Fibroblast of lung (primary cell): ENCODE data around the gene MSX1. TPM values are rescaled to one million over a fixed set of nuclear protein-coding genes. Genes with fewer than 3 reads are reported as not detected.

Source experiments
- DNase-seq, 2 donors: peaks; one replicate each; pipeline versions ENCODE4 v3.0.0 to v3.0.0-alpha.2; 2010; ENCODE audit warnings: low read depth in 2 of 2
- H2AFZ ChIP-seq: 2 replicates; pipeline ENCODE4 v1.5.1; 2012; ENCODE audit warnings: low read length, control low read depth, inconsistent platforms
- H3K27ac ChIP-seq: 2 replicates; pipeline ENCODE4 v1.5.1; 2011; ENCODE audit warnings: low read length, control low read depth; ENCODE audit not compliant: insufficient read depth
- H3K27me3 ChIP-seq: 2 replicates; pipeline ENCODE4 v1.5.1; 2011; ENCODE audit warnings: mild to moderate bottlenecking, low read length; ENCODE audit not compliant: control insufficient read depth, insufficient read depth
- H3K36me3 ChIP-seq: 2 replicates; pipeline ENCODE4 v1.5.1; 2011; ENCODE audit warnings: low read length; ENCODE audit not compliant: control insufficient read depth, insufficient read depth
- H3K4me1 ChIP-seq: 2 replicates; pipeline ENCODE4 v1.5.1; 2011; ENCODE audit warnings: low read length; ENCODE audit not compliant: control insufficient read depth, insufficient read depth; ENCODE audit errors: extremely low read depth
- H3K4me2 ChIP-seq: 2 replicates; pipeline ENCODE4 v1.5.1; 2011; ENCODE audit warnings: low read length, control low read depth; ENCODE audit not compliant: insufficient read depth; ENCODE audit errors: extremely low read depth
- H3K4me3 ChIP-seq, 4 experiments: fragments of 200-600 bp in 1 of 4; sonication (generic) in 1 of 4; replicated peaks in 1 of 4; 2 replicates each; pipeline ENCODE4 v1.5.1; 2011 to 2016; ENCODE audit warnings: low read length in 4 of 4, low read depth in 3 of 4, mild to moderate bottlenecking in 3 of 4, control low read depth in 2 of 4, inconsistent platforms in 1 of 4, mixed read lengths in 1 of 4; ENCODE audit not compliant: insufficient read depth in 1 of 4; ENCODE audit errors: control extremely low read depth in 1 of 4
- H3K79me2 ChIP-seq: 2 replicates; pipeline ENCODE4 v1.5.1; 2012; ENCODE audit warnings: mild to moderate bottlenecking, low read length, inconsistent platforms; ENCODE audit not compliant: control insufficient read depth, insufficient read depth
- H3K9ac ChIP-seq: 2 replicates; pipeline ENCODE4 v1.5.1; 2011; ENCODE audit warnings: mild to moderate bottlenecking, low read length, control low read depth; ENCODE audit not compliant: insufficient read depth
- H3K9me3 ChIP-seq: 2 replicates; pipeline ENCODE4 v1.5.1; 2012; ENCODE audit warnings: low read depth, low read length; ENCODE audit not compliant: control insufficient read depth, insufficient read depth
- H4K20me1 ChIP-seq: 2 replicates; pipeline ENCODE4 v1.5.1; 2011; ENCODE audit warnings: low read length; ENCODE audit not compliant: control insufficient read depth, insufficient read depth; ENCODE audit errors: extremely low read depth
- EZH2 ChIP-seq: IDR thresholded peaks from 2 replicates; pipeline ENCODE4 v1.5.1; 2012; ENCODE audit warnings: low read length, control low read depth, mild to moderate bottlenecking; ENCODE audit errors: missing control alignments
- polyA plus RNA-seq, 2 donors: library from polyadenylated mRNA; depleted of rRNA in 1 of 2; stranded (reverse) in 1 of 2; unstranded in 1 of 2; fragments of >200 nt; gene quantifications; 2 replicates each; pipeline ENCODE4 v1.2.1, GENCODE V29; 2011 to 2012; ENCODE audit warnings: missing spikeins in 1 of 2
- total RNA-seq: library from RNA; depleted of rRNA; stranded (reverse); fragments of >200 nt; gene quantifications from 2 replicates; pipeline ENCODE4 v1.2.1, GENCODE V29; 2014
- TF ChIP-seq, protein P1 (sequence below), 2 donors: IDR thresholded peaks in 1 of 2; conservative IDR thresholded peaks in 1 of 2; 1 replicate in 1 of 2; 2 replicates in 1 of 2; pipeline ENCODE4 v1.5.1; 2011 to 2012; ENCODE audit warnings: low read length in 2 of 2, control low read depth in 1 of 2, inconsistent platforms in 1 of 2, low read depth in 1 of 2, mild to moderate bottlenecking in 1 of 2

Gene MSX1
- total and polyA plus RNA-seq, 2 donors (not counting 1 experiment from before 2014, with no cell fraction given), result 1.3 to 2.1 TPM

DNA sequence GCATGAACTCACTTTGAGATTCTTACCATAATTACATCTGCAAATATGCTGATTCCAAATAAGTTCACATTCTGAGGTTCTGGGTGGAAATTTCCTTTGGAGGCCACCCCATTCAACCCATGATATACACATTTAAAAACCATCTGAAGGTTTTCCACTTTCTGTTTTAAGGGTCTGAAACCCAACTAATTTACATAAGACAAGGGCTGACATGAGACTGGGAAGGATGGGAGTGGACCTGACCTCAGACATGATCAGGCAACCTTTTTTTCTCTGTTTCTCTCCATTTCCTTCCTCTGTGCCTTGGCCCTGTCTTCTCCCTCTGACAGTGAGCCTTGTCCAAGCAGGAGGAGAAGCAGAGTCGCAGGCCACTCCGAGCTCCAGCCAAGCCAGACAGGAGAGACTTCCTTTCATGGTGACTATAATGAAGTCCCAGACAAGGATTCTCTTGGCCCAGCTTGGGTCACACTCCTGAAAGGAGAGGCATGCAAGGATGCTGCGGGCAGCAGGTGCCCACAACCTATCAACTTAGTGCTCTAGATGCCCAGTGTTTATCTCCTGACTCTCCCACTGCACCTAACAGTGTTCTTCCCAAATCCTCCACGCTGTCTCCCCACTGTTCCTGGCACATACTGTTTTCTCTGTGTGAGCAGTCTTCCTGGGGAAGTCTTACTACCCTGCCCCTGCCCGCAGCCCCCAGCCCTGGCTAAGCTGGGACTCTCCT lies 39.9 kb downstream of the MSX1 start:
- no peaks in the 10 kb centered on the region for H3K9me3 ChIP-seq
- TF ChIP-seq, protein P1, sequence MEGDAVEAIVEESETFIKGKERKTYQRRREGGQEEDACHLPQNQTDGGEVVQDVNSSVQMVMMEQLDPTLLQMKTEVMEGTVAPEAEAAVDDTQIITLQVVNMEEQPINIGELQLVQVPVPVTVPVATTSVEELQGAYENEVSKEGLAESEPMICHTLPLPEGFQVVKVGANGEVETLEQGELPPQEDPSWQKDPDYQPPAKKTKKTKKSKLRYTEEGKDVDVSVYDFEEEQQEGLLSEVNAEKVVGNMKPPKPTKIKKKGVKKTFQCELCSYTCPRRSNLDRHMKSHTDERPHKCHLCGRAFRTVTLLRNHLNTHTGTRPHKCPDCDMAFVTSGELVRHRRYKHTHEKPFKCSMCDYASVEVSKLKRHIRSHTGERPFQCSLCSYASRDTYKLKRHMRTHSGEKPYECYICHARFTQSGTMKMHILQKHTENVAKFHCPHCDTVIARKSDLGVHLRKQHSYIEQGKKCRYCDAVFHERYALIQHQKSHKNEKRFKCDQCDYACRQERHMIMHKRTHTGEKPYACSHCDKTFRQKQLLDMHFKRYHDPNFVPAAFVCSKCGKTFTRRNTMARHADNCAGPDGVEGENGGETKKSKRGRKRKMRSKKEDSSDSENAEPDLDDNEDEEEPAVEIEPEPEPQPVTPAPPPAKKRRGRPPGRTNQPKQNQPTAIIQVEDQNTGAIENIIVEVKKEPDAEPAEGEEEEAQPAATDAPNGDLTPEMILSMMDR (conservative IDR thresholded peaks at IDR 0.05 in 1 of 2, IDR thresholded peaks at IDR 0.05 in 1 of 2; ENCODE audit: low read depth in 1 of 2, low read length in 2 of 2), result no peak
- TF ChIP-seq EZH2, result no peak
- no peak overlapping the region for H2AFZ ChIP-seq
- no peaks in the 10 kb centered on the region for H3K36me3 ChIP-seq
- no peak overlapping the region for H3K27ac ChIP-seq
- H3K4me3 ChIP-seq, result no peak overlapping the region
- H3K4me1 ChIP-seq, result no peaks in the 10 kb centered on the region
- H4K20me1 ChIP-seq, result no peaks in the 10 kb centered on the region
- H3K27me3 ChIP-seq, result no peaks in the 10 kb centered on the region
- no peaks in the 10 kb centered on the region for H3K79me2 ChIP-seq
- H3K4me2 ChIP-seq, result no peak overlapping the region
- DNase-seq, result no peak
- H3K9ac ChIP-seq, result no peak overlapping the region

DNA sequence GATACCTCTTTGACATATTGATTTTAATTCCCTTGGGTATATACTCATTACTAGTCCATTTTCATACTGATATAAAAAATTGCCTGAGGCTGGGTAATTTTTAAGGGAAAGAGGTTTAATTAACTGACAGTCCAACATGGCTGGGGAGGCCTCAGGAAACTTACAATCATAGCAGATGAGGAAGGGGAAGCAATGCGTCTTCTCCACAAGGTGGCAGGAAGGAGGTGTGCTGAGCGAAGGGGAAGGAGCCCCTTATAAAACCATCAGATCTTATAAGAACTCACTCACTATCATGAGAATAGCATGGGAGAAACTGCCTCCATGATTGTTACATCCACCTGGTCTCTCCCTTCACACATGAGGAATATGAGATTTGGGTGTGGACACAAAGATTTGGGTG lies 42.4 kb downstream of the MSX1 start:
- Histone ChIP-seq H3K27ac (no peak overlapping the region), H3K4me3 (no peak overlapping the region), H2AFZ (no peak overlapping the region), H3K9ac (no peak overlapping the region), H3K79me2 (no peaks in the 10 kb centered on the region), H3K4me2 (no peak overlapping the region), H3K9me3 (no peaks in the 10 kb centered on the region), H4K20me1 (no peaks in the 10 kb centered on the region), H3K36me3 (no peaks in the 10 kb centered on the region), H3K4me1 (no peaks in the 10 kb centered on the region), H3K27me3 (no peaks in the 10 kb centered on the region)
- DNase-seq, result no peak
- TF ChIP-seq, protein P1 (conservative IDR thresholded peaks at IDR 0.05 in 1 of 2, IDR thresholded peaks at IDR 0.05 in 1 of 2; ENCODE audit: low read depth in 1 of 2, low read length in 2 of 2), result no peak
- no peak for TF ChIP-seq EZH2

DNA sequence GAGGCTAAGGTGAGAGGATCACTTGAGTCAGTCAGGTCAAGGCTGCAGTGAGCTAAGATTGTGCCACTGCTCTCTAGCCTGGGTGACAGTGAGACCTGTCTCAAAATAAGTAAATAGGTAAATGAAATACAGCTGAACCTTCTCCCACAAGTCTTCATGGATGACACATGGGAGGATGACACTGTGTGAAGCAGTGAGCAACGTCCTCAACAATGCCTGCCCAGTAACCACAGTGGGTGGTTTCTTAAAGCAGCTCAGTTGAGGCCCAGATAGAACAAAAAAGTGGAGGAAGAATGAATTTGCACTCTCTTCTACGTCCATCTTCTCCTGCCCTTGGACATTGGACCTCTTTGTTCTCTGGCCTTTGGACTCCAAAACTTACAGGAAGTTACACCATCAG lies 52.7 kb downstream of the MSX1 start:
- Histone ChIP-seq H3K27ac (no peak overlapping the region), H3K9me3 (no peaks in the 10 kb centered on the region), H3K27me3 (no peaks in the 10 kb centered on the region), H4K20me1 (no peaks in the 10 kb centered on the region), H3K4me3 (no peak overlapping the region), H3K79me2 (no peaks in the 10 kb centered on the region), H3K9ac (no peak overlapping the region), H3K36me3 (no peaks in the 10 kb centered on the region), H3K4me2 (no peak overlapping the region), H2AFZ (no peak overlapping the region), H3K4me1 (no peaks in the 10 kb centered on the region)
- DNase-seq, result no peak
- TF ChIP-seq, protein P1 (conservative IDR thresholded peaks at IDR 0.05 in 1 of 2, IDR thresholded peaks at IDR 0.05 in 1 of 2; ENCODE audit: low read depth in 1 of 2, low read length in 2 of 2), result no peak
